Measurements from ENCODE around the gene SPATS2.

Gene SPATS2

GRCh38 chr12:49552425-49552824 lies 185.2 kb downstream of the SPATS2 start:
- no peak for TF ChIP-seq CTCF (IDR thresholded peaks at IDR 0.05; ENCODE audit: control insufficient read depth, extremely low read depth, insufficient read depth)
- DNase-seq (ENCODE audit: low read depth), result no peak
- H3K4me3 ChIP-seq (ENCODE audit: low read depth, low read length), result no peak overlapping the region

GRCh38 chr12:49552899-49553298 lies 185.6 kb downstream of the SPATS2 start:
- no peak for DNase-seq (ENCODE audit: low read depth)
- no peak for TF ChIP-seq CTCF (IDR thresholded peaks at IDR 0.05; ENCODE audit: control insufficient read depth, extremely low read depth, insufficient read depth)
- H3K4me3 ChIP-seq (ENCODE audit: low read depth, low read length), result no peak overlapping the region

GRCh38 chr12:49553512-49554088 lies 186.3 kb downstream of the SPATS2 start:
- peak; percentile 36 for DNase-seq (ENCODE audit: low read depth)
- peak; percentile 90 for TF ChIP-seq CTCF (IDR thresholded peaks at IDR 0.05; ENCODE audit: control insufficient read depth, extremely low read depth, insufficient read depth)
- H3K4me3 ChIP-seq (ENCODE audit: low read depth, low read length), result no peak overlapping the region

- H3K4me3 ChIP-seq (ENCODE audit: low read depth, low read length), result no peak overlapping the region
- no peak for TF ChIP-seq CTCF (IDR thresholded peaks at IDR 0.05; ENCODE audit: control insufficient read depth, extremely low read depth, insufficient read depth)
- no peak for DNase-seq (ENCODE audit: low read depth)
Measured at GRCh38 chr12:49554266-49554665, 187.0 kb downstream of the SPATS2 start.

GRCh38 chr12:49555631-49556390 lies 188.5 kb downstream of the SPATS2 start:
- no peak overlapping the region for H3K4me3 ChIP-seq (ENCODE audit: low read depth, low read length)
- DNase-seq (ENCODE audit: low read depth), result no peak
- TF ChIP-seq CTCF (IDR thresholded peaks at IDR 0.05; ENCODE audit: control insufficient read depth, extremely low read depth, insufficient read depth), result no peak

GRCh38 chr12:49556391-49557186 lies 189.3 kb downstream of the SPATS2 start:
- no peak for DNase-seq (ENCODE audit: low read depth)

More at GRCh38 chr12:49556391-49557186, 189.3 kb downstream of the SPATS2 start:
- H3K4me3 ChIP-seq (ENCODE audit: low read depth, low read length), result no peak overlapping the region
- no peak for TF ChIP-seq CTCF (IDR thresholded peaks at IDR 0.05; ENCODE audit: control insufficient read depth, extremely low read depth, insufficient read depth)

Measured in LNCaP clone FGC (cell line).